DND-41 (cell line): ENCODE data around the gene SLX4IP.

Source experiments
- CTCF ChIP-seq: IDR thresholded peaks from 2 replicates; pipeline ENCODE4 v1.5.1; 2012; ENCODE audit warnings: borderline replicate concordance, low read length, moderate library complexity, mild to moderate bottlenecking; ENCODE audit not compliant: poor library complexity, severe bottlenecking; ENCODE audit errors: extremely low read depth
- EZH2 ChIP-seq: IDR thresholded peaks from 3 replicates; pipeline ENCODE4 v1.6.1; 2012; ENCODE audit warnings: borderline replicate concordance, low read depth, mild to moderate bottlenecking, moderate library complexity, low read length, inconsistent platforms; ENCODE audit not compliant: severe bottlenecking

DNA sequence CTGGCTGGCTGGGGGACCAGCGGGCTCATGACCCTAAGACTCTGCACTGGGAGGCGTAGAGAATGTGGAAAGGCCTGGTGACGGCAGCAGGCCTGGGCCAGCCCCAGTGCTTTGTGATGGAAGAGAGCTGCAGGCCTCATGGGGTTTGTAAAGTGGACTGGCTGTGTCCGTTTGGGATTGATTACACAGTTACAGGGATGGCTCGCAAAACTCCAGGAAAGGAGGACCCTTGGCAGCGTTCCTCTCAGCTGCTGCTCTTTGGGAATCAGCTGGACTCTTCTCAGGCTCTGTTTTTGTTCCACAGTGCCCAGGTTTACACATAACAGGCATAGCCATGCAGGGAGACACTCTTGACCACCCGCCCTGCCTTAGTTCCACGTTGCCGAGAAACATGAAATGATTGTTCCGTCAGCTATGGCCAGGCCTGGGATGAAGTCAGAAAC lies 89.0 kb downstream of the SLX4IP start:
- TF ChIP-seq CTCF (no peak), EZH2 (no peak)
